ENCODE data around the gene MIF. TPM values are rescaled to one million over a fixed set of nuclear protein-coding genes. Genes with fewer than 3 reads are reported as not detected.

The MIF gene
- polyA plus RNA-seq, 2 of the 4 experiments (the other 2 are of a cell fraction) = 197 to 776 TPM

GRCh38 chr22:23882370-23882769, 11.8 kb upstream of the MIF start:
- H3K9me3 ChIP-seq = no peaks in the 10 kb centered on the region
- CTCF ChIA-PET = interaction anchor here (0.6 to 1.1 kb wide), 6 partner anchors 12 to 74 kb away, joined by 3 to 5 read pairs (median 4); partner anchors contain the start of gene MIF
- POLR2A ChIA-PET = no interaction called here
- TF ChIP-seq EHMT2 (IDR thresholded peaks at IDR 0.05; ENCODE audit: low read depth) (no peak), FOSB (CRISPR knock-in tag; IDR thresholded peaks at IDR 0.05) (no peak), E2F6 (IDR thresholded peaks at IDR 0.05; ENCODE audit: borderline replicate concordance, low read depth) (no peak), ZC3H11A (IDR thresholded peaks at IDR 0.05) (no peak), MAZ (IDR thresholded peaks at IDR 0.05; ENCODE audit: borderline replicate concordance, low read depth, low read length) (no peak), BHLHE40 (IDR thresholded peaks at IDR 0.05; ENCODE audit: low read depth, low read length) (no peak), BCL3 (IDR thresholded peaks at IDR 0.05) (no peak), NR3C1 (IDR thresholded peaks at IDR 0.05) (no peak), REST (IDR thresholded peaks at IDR 0.05) (no peak), RCOR1 (IDR thresholded peaks at IDR 0.05; ENCODE audit: low read depth, low read length) (no peak), FOSL2 (IDR thresholded peaks at IDR 0.05) (no peak), FOSL2 (CRISPR knock-in tag; IDR thresholded peaks at IDR 0.05) (no peak), KDM5A (IDR thresholded peaks at IDR 0.05) (no peak), HOXB13 (CRISPR knock-in tag; IDR thresholded peaks at IDR 0.05; ENCODE audit: low read depth) (no peak), ATOH8 (CRISPR knock-in tag; IDR thresholded peaks at IDR 0.05; ENCODE audit: low read depth) (no peak), EP300 (IDR thresholded peaks at IDR 0.05) (no peak)
- FAIRE-seq (no peak), DNase-seq (ENCODE audit: low read depth in 1 of 2, low spot score in 1 of 2) (no peak), ATAC-seq (no peak)
- H3K4me1 ChIP-seq = no peaks in the 10 kb centered on the region
- H3K4me2 ChIP-seq = no peak overlapping the region
- H3K4me3 ChIP-seq = no peak overlapping the region
- WGBS (ENCODE audit: missing lambda C conversion rate) = 89% methylated on average over 12 of the region's 20 CpGs
- H3K27ac ChIP-seq = no peak overlapping the region

- no peak for DNase-seq (ENCODE audit: low read depth in 1 of 2, low spot score in 1 of 2)
- no peak for FAIRE-seq
- no peak overlapping the region for H3K27ac ChIP-seq
- no peak overlapping the region for H3K4me2 ChIP-seq
- no peak for TF ChIP-seq USF2 (IDR thresholded peaks at IDR 0.05)
- no peak for TF ChIP-seq MYC (IDR thresholded peaks at IDR 0.05; ENCODE audit: borderline replicate concordance, low read length)
- WGBS (ENCODE audit: missing lambda C conversion rate) = no CpG with 5 or more reads among the region's 9 CpGs
- H3K9me3 ChIP-seq = no peaks in the 10 kb centered on the region
- H3K4me1 ChIP-seq = peaks cover 9% of the 10 kb centered on the region
- ChIA-PET POLR2A (no interaction called here), CTCF (interaction anchor here (0.9 to 1.3 kb wide), 3 partner anchors 9 to 34 kb away, joined by 4 read pairs; partner anchors contain the start of gene MIF)
- H3K4me3 ChIP-seq = no peak overlapping the region
- no peak for ATAC-seq
Measured at GRCh38 chr22:23883658-23884057, 10.5 kb upstream of the MIF start.
